Colonic mucosa (tissue), 4 donors: ENCODE data around the gene HIPK2. TPM values are rescaled to one million over a fixed set of nuclear protein-coding genes. Genes with fewer than 3 reads are reported as not detected.

ENCODE experiments used
- DNase-seq: peaks from one replicate; pipeline ENCODE4 v3.0.0-alpha.2; 2020
- H3K27ac ChIP-seq: fragments of 200-600 bp; one replicate; pipeline ENCODE4 v1.8.0; 2021
- H3K27me3 ChIP-seq: fragments of 200-600 bp; one replicate; pipeline ENCODE4 v1.8.0; 2021
- H3K36me3 ChIP-seq: fragments of 200-600 bp; one replicate; pipeline ENCODE4 v1.8.0; 2021
- H3K4me1 ChIP-seq: fragments of 200-600 bp; one replicate; pipeline ENCODE4 v1.8.0; 2021; ENCODE audit warnings: mild to moderate bottlenecking
- H3K4me3 ChIP-seq: fragments of 200-600 bp; one replicate; pipeline ENCODE4 v1.8.0; 2021
- H3K9ac ChIP-seq, 2 donors: one replicate each; pipeline ENCODE4 v1.7.0; 2013; ENCODE audit warnings: control low read depth in 2 of 2, low read depth in 2 of 2, low read length in 2 of 2
- H3K9me3 ChIP-seq: fragments of 200-600 bp; one replicate; pipeline ENCODE4 v1.8.0; 2021
- CTCF ChIP-seq: fragments of 200-600 bp; IDR thresholded peaks from one replicate; pipeline ENCODE4 v1.8.0; 2022; ENCODE audit warnings: antibody characterized with exemption, mild to moderate bottlenecking
- intact Hi-C: fragments of 100-400 bp; cut with DNase I; formaldehyde crosslinking; loops from one replicate; pipeline ENCODE4 v1.14.1; 2022
- total RNA-seq, 2 donors: library from RNA; stranded (reverse); fragmentation: NEBNext Ultra II Directional in 1 of 2; extraction: Animal tissue kit (Norgen Biotek cat#: 25700) in 1 of 2; gene quantifications; one replicate each; pipeline ENCODE4 v1.2.1, GENCODE V29; 2021
- donor health status: healthy.
- donor health status: DM: no; HTN: no; CAD: no.
- donor health status: DM: no; HTN: no; CAD: no.

HIPK2 gene
- total RNA-seq, 2 donors from 2014 or later = 25.3 to 28.4 TPM

GRCh38 chr7:139522830-139523198, 255.0 kb downstream of the HIPK2 start:
- no peaks in the 10 kb centered on the region for H3K9me3 ChIP-seq
- no peak overlapping the region for H3K27ac ChIP-seq
- TF ChIP-seq CTCF = no peak
- no peak overlapping the region for H3K4me3 ChIP-seq
- H3K9ac ChIP-seq = no peak overlapping the region
- intact Hi-C loops = no loop called here
- H3K36me3 ChIP-seq = no peaks in the 10 kb centered on the region
- no peak for DNase-seq
- H3K4me1 ChIP-seq = no peaks in the 10 kb centered on the region
- H3K27me3 ChIP-seq = peaks cover 22% of the 10 kb centered on the region

GRCh38 chr7:139521439-139521838, 256.4 kb downstream of the HIPK2 start:
- intact Hi-C loops = no loop called here
- TF ChIP-seq CTCF = no peak
- Histone ChIP-seq H3K36me3 (no peaks in the 10 kb centered on the region), H3K9me3 (no peaks in the 10 kb centered on the region), H3K9ac (no peak overlapping the region), H3K27ac (no peak overlapping the region), H3K4me1 (no peaks in the 10 kb centered on the region), H3K27me3 (peaks cover 22% of the 10 kb centered on the region), H3K4me3 (no peak overlapping the region)
- no peak for DNase-seq

- intact Hi-C loops = no loop called here
- Histone ChIP-seq H3K9me3 (no peaks in the 10 kb centered on the region), H3K4me3 (no peak overlapping the region), H3K36me3 (no peaks in the 10 kb centered on the region), H3K27ac (no peak overlapping the region), H3K9ac (no peak overlapping the region), H3K27me3 (no peaks in the 10 kb centered on the region), H3K4me1 (no peaks in the 10 kb centered on the region)
- DNase-seq = no peak
- no peak for TF ChIP-seq CTCF
Observed at GRCh38 chr7:139515266-139515665, 262.5 kb downstream of the HIPK2 start.

Other genes starting within 250 kb of the HIPK2 start
- 10 to 100 TPM; 12.0 to 17.0 TPM for gene TBXAS1, start 51.3 kb upstream of the HIPK2 start, total RNA-seq